Stromal cell of bone marrow (primary cell): ENCODE measurements around the gene FAAH.

Experiments
- DNase-seq: peaks from one replicate; pipeline ENCODE4 v3.0.0-alpha.2; 2012; ENCODE audit warnings: low read depth

Gene FAAH

GRCh38 chr1:46449223-46450159, 55.4 kb downstream of the FAAH start:
- no peak for DNase-seq

GRCh38 chr1:46450160-46450517, 56.0 kb downstream of the FAAH start:
- DNase-seq, result no peak

- no peak for DNase-seq
Observed at GRCh38 chr1:46451948-46452930, 58.1 kb downstream of the FAAH start.

- no peak for DNase-seq
Observed at GRCh38 chr1:46452931-46453325, 58.8 kb downstream of the FAAH start.

- DNase-seq, result no peak
Observed at GRCh38 chr1:46453449-46453848, 59.3 kb downstream of the FAAH start.

GRCh38 chr1:46455951-46456350, 61.8 kb downstream of the FAAH start:
- DNase-seq, result no peak

- no peak for DNase-seq
Observed at GRCh38 chr1:46456411-46456963, 62.4 kb downstream of the FAAH start.

- no peak for DNase-seq
Observed at GRCh38 chr1:46457178-46457577, 63.1 kb downstream of the FAAH start.

GRCh38 chr1:46458190-46458589, 64.1 kb downstream of the FAAH start:
- no peak for DNase-seq

- no peak for DNase-seq
Observed at GRCh38 chr1:46458846-46459245, 64.7 kb downstream of the FAAH start.

- DNase-seq, result no peak
Observed at GRCh38 chr1:46459315-46459714, 65.2 kb downstream of the FAAH start.

GRCh38 chr1:46461017-46461808, 67.1 kb downstream of the FAAH start:
- DNase-seq, result no peak

GRCh38 chr1:46461809-46462448, 67.8 kb downstream of the FAAH start:
- no peak for DNase-seq
